ENCODE measurements around the gene MYOM3.
A peak's percentile ranks its signal among the peaks of the same experiment; 100 is the strongest.

MYOM3 gene

DNA sequence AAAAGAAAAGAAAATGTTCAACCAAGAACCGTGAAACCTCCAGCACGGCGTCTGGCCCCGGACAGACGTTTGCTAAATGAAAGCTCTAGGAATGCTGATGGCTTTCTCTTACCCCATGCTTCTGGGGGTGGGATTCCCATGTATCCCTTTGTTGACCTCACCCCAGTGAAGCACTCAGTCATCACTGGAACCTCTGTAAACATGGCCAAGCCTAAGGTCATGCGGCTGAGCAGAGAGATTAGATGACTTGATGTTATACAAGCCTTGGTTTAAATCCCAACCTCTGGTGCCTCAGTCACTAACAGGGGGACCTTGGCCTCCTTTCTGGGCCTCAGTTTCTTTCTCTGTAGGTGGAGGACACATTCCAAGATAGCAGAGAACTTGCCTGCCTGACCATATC is 2.8 kb upstream of the MYOM3 start:
- no peak for DNase-seq (ENCODE audit: low read depth)

DNA sequence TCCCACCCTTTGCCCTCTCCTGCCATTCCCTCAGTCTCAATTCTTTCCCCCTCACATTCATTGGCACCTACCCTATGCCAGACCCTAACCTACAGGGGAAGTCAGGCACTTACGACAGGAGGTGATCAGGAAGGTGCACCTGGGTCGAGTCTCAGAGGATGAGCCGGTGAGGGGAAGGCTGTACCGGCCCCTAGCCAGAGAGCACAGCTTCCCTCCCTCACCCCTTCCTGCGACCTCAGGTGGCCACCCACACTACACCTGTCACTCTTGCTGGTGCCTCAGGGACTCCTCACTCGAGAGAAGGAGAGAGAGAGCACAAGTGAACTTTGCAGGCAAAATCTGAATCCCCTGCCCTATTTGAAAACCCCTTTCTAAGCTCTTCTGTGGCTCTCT is 1.7 kb upstream of the MYOM3 start:
- no peak for DNase-seq (ENCODE audit: low read depth)

DNA sequence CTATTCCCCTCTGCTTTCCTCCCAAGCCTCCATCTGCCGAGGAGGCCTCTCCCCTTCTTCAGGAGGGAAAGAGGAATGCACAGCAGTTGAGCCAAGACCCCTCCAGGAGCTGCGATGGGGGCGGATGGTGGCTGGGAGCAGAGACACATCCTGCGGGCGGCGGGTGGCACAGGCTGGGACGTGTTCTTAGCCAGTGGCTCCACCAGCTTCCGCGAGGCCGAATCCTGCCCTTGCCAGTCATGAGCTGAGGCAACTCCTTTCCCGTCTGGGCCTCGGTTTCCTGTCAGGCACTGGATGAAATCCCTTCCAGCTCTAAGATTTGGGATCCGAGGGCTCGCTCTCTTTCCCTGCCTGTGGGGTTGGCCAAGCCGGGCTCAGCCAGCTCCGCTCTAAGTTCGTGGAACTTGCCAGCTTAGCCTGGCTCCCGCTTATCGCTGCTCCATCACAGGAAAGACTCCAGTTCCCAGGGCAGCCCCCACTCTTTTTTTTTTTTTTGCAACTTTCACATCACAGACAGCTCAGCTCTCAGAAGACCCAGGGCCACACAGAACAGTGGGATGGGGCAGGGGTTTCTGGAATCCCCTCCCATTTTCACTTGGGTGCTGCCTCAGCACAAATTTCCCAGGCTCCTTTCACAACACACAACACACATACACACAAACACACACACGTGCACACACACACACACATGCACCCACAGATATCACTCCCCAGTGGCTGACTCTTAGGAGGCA is 506 bp downstream of the MYOM3 start:
- no peak for DNase-seq (ENCODE audit: low read depth)

DNA sequence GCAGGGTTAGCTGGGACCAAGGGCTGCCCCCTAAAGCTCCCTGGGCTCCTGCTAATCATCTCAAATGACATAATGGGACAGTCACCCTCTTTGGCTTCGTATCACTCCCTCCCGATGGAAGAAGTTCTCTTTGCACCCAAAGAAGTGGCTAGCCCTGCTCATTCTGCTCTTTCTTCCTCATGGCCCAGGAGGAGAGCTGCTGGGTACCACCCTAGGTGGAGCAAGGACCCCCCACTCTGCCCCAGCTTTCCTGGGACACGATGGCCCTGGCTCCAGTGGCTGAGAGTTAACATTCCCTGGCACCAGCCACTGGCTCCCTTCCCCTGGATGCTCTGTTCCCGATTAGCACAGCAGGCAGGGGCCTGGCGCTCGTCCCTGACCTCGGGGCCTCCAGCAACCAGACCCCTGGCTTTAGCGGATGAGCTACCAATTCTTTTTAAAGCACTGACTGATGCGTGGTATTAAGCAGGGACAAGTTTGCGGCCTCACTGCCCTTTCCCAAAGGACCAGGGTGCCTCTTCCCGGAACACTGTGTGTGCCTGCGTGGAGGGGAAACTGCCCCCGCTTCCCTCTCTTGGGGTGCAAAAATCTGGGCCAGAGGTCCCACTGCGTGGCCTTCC is 1.2 kb downstream of the MYOM3 start:
- no peak for DNase-seq (ENCODE audit: low read depth)

DNA sequence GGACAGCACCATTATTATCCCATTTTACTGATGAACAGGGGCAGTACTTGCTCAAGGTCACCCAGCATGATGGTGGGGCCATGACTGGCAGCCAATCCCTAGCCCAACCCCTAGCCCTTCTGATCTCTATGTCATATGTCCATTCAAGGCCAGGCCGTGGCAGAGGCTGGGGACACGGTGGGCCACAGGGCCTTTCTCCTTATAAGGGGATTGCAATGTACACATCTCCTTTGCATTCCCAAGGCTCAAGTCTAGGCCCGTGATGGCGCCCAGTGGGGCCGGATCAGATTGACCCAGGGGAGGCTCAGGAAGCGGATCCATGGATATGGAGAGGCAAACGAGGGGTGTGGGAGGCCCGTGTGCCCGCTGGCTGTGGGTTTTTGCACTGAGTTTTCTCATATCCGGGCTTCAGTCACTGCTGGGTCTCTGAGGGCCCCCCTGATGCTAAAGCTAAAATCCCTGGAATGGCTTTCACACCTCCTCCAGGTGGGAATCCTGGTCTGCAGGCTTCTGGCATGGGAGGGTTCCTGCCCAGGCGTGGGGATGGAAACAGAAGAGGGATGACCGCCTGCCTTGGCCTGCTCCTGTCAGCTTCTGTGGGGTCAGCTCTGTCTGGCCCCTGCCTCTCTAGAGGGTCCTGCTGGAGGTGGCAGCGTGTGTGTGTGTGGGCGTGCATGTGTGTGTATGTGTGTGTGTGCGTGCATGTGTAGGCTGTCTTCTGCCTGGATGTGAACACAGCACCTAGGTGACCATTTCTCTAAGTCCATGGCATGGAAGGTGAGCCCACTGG is 2.1 kb downstream of the MYOM3 start:
- DNase-seq (ENCODE audit: low read depth): no peak

DNA sequence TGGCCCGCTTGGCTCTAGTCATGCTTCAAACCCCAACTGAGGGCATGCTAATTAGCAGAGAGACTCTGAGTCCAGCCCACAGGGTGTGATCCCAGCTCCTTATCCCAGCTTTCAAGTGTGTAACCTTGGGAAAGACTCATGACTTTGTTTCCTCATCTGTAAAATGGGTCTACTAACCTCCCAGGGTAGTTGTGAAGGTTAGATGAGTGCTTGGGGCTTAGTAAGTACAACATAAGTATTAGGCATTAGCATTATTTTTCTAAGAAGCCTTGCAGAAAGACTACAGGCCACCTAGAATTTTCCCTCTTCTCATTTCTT is 2.8 kb downstream of the MYOM3 start:
- no peak for DNase-seq (ENCODE audit: low read depth)

DNA sequence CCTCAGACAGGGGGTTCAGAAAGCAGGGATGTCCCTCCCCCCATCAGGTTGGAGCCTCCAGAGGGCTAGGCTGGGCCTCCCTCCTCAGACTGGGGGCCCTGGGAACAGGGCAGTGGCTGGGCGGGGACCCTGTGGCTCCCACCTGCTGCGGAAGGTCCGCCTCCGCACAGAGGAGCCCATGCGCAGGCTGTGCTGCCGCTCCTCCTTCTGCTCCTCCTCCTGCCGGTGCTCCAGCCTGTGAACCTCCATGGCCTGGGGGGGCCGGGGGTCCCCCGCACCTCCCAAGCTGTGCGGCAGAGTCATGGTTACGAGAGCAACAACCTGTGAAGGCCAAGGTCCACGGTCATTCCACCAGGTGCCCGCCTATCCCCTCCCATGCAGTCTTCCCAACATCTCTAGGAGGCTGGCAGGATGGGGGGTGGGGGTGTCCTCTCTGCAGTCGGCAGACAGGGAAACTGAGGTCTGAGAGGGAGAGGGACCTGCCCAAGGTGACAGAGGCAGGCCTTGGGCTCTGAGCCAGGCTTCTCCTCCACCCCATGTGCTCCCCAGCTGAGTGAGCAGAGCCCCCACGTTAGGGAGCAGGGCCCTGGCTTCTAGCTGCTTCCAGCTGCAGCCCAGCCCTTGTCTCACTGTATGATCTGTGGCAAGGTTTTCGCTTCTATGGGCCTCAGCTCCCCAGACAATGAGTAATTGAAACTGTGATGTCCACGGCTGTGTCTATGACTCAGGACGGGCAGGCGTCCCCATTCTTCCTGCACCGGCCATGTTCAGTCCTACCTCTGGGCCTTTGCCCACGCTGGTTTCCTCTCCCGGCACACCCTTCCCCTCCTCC is 3.4 kb downstream of the MYOM3 start:
- peak; percentile 90 for DNase-seq (ENCODE audit: low read depth)

DNA sequence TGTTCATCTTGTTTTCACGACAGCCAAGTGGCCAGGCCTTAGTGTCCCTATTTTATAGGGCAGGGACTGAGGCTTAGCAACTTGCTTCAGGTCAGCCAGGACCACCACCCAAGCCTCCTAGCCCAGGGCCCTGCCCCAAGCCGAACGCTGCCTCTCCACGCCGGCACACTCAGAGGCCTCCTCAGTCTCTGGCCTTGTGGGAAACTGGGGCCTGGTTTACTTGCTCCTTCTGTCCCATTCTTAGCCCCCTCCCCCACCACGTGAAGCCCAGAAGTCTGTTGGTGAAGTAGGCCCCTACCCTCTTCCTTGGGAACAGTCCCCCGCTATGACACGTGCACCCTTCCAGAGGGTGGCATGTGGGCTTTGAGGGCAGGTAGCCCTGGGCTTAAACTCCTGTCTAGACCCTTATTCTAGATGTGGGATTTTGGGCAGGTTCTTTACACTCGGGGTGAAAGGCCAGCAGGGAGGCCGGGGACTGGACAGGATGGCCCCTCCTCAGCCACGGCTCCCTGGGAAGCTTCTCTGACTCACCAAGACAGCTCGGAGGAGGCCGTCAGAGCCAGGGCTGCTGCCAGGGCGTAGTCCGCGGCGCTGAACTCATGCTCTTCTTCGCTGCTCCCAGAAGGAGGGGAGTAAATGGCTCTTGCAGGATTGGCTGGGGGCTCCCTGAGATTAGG is 4.3 kb downstream of the MYOM3 start:
- peak; percentile 76 for DNase-seq (ENCODE audit: low read depth)

DNA sequence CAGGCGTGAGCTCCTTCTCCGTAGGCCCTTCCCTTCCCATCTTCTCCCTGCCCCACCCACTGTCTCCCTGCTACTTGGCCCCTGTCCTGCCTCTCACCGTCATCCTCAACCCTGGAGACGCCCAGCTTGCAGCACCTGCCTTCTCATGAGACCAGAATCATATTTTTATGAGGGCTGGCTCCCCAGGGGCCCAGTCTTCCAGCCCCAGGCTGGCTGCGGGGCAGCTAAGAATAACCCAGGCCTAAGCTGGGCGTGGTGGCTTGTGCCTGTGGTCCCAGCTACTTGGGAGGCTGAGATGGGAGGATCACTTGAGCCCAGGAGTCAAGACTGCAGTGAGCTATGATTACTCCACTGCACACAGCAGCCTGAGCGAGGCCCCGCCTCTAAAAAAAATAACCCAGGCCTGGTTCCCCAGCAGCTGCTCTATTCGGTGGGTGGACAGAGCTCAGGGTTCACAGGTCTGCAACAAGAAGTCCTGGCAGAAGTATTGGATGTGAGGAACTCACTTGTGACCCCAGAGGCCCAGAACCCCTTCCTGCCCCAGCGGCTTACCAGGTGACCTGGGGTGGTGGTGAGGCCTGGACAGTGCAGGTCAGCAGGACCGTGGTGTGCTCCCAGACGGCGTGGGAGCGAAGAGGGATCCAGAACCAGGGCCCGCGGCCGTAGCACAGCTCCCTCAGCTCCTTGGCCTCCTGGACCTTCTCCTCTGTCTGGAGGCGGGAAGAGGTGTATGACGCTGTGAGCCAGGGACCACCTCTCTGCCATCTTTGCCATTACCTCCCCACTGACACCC is 6.4 kb downstream of the MYOM3 start:
- DNase-seq (ENCODE audit: low read depth): no peak

DNA sequence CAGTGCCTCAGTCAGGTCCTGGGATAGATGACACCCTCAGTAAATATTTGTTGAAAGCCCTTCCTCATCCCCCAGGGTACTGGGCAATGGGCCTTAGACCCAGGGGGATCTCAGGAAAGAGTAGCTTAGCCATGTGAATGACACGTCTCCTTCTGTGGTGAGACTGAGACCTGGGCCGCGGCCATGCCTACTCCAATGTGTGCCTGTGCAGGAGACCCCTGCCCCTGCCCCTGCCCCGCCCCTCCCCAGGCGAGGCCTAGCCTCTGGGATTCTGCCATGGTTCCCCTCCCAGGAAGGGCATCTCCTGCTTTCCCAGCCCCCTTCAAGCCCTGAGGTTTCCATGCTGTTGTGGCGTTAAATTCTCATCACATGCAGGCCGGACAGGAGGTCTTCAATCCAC is 7.1 kb downstream of the MYOM3 start:
- no peak for DNase-seq (ENCODE audit: low read depth)

DNA sequence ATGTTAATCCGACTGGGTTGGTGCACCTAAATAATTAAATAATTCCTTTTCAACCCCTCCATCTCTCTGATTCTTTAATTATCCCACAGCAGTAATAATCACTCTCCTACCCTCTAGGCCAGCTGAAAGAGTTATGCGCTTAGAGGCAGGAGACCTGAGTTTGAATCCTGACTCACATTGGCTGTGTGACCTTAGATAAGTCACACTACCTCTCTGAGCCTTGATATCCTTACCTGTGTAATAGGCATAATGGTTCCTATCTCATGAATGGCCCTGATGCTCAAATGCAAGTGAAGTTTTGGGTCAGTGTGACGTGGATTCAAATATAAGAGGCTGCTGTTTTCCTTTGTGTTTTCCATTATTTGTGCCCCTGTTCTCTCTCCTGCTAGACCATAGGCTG is 8.1 kb downstream of the MYOM3 start:
- no peak for DNase-seq (ENCODE audit: low read depth)

DNA sequence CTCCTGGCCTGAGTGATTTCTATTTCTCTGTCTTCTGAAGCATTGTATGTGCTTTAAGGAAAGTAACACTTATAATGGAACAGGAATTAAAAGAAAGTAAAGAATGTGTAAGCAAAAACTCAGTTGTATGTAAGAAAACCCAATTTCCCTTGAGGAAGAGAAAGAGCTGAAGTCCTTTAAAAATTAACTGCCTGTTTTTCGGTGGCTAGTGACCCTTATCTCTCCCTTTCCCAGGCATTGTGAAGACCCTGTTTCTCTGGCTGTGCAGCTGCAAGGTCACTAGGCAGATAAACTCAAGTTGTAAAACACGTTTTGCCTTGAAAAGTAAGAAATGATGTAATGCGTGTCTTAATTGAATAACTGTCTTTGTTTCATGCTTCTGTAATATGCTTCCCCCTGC is 8.5 kb downstream of the MYOM3 start:
- DNase-seq (ENCODE audit: low read depth): no peak

DNA sequence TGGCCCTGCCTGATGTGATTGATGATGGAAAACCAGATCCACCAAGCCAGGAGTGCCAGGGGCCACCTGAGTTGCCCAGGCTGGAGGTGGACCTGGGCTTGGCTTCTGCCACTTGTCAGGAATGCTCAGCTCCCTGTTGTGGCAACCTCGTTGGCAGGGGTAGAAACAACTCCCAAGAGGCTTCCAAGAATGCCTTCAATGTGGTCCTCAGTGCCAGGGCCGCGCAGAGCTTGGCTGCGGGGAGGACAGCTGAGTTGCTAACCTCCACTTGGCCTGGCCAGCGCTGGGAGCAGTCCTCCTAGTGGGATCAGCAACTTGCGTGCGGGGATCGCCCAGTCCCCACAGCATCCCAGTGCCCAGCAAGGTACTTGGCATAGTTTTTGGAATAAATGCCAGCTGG is 9.0 kb downstream of the MYOM3 start:
- DNase-seq (ENCODE audit: low read depth): no peak

DNA sequence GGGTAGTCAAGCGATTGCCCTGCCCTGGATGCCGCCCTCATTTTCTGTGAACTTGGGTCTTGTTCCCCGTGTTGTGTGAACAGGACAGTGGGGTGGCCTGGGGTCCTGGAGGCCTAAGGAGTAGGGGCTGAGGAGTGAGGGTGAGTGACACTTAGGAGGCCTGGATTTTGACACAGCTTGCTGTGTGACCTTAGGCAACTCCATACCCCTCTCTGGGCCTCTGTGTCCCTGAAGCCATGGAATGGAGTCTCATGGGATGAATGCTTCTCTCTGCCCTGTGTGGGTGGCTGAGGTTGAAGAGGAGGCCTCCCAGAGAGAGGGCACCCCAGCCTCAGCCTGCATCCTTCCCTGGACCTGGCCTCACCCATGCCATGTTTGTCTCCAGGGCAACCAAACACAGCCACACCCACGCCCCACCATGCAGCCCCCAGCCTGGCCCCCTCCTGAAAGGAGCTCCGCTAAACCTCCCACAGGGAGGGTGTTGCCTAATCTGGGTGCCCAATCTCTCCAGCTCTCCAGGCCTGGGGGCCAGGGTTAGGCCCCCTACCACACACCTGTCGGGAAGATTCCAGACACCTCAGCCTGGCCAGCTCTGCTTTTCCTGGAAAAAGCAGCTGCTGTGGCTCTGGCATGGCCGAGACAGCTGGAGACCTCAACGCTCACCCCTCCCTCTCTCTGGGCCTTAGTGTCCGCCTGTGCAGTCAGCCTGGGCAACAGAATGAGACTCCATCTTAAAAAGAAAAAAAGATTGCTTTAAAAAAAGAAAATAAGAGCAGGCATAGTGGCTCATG is 9.9 kb downstream of the MYOM3 start:
- no peak for DNase-seq (ENCODE audit: low read depth)

DNA sequence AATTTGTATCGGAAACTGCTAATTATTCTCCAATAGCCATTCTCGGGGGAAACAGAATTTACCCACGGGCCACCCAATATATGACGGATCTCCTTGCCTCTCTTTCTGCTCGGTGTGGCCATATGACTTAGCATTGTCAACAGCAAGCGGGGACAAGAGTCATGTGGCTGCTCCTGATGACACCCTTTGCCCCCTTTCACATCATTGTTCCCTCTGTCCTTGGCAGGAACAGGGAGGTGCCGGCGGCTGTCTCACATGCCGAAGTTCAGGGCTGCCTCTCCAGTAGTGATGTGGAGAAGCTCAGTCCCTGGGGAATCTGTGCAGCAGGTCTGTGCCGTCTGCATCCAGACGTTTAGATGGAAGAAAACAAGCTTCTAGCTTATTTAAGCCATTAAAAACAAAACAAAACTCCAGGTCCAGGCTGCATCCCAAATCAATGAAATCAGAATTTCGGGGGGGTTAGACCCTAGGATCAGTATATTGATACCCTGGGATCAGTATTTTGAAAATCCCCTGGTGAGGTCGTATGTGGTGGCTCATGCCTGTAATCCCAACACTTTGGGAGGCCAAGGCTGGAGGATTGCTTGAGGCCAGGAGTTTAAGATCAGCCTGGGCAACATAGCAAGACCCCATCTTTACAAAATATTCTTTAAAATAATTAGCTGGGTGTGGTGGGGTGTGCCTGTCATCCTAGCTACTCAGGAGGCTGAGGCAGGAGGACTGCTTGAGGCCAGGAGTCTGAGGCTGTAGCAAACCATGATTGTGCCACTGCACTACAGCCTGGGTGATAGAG is 10.8 kb downstream of the MYOM3 start:
- DNase-seq (ENCODE audit: low read depth): no peak

DNA sequence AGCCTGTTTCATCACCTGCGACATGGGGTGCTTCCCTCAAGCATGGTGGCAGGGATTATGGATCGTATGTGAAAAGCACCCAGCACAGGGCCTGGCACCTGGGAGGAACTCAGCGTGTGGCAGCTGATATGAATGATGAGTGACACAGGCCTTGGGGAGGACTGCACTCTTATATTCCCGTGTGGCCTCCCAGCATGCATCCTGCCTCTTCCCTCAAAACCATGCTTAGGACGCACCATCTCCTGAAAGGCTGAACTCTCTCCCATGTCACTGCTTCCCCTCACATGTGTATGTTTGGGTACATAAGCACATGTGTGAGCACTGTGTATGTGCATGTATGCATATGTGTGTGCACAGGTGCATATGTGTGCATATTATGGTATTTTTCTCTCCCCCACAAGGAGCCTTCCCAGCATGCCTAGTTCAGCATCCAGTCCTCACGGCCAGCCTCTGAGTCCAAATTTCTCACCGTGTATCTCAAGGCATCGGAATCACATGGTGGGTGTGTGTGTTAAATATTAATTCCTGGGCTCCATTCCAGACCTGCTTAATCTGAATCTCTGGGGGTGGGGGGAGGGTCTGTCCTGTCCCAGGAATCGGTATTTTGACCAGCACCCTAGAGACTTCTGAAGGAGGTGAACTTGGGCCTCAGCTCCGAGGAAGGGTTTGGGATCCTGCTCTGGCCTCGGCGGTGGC is 12.8 kb downstream of the MYOM3 start:
- DNase-seq (ENCODE audit: low read depth): no peak

DNA sequence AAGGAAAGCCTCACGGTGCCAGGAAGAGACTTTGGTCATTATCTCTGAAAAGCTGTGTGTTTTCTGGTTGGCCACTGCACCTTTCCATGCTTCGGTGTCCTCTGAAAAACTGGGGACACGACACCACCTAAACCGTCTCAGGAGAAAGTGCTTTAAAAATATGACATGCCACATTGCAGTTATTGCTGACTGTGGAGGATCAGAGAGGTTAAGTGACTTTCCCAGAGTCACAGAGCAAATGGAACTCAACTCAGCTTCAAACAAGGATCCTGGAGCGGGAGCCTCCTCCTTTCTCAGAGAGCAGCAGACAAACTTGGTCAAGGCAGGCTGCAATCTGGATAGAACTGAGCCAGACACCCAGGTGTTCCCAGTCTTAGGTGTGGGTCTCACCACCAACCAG is 13.8 kb downstream of the MYOM3 start:
- no peak for DNase-seq (ENCODE audit: low read depth)

DNA sequence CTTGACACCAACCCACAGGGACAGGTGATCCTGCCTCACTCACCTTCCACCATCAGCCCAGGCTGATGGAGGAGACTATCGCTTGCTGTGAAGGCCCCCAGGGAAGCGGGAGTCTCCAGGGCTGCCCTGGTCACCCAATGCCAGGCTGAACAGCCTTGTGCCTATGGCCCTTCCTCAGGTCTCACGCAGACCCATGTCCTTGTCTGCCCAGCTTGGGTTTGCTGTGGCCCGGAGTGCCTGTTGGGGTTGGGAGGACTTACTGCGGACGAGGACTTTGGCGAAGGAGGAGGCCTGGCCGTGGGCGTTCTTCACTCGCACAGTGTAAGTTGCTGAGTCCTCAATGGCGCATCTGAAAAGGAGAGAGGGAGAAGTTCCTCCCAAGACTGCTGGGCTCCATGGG is 14.3 kb downstream of the MYOM3 start:
- DNase-seq (ENCODE audit: low read depth): no peak

DNA sequence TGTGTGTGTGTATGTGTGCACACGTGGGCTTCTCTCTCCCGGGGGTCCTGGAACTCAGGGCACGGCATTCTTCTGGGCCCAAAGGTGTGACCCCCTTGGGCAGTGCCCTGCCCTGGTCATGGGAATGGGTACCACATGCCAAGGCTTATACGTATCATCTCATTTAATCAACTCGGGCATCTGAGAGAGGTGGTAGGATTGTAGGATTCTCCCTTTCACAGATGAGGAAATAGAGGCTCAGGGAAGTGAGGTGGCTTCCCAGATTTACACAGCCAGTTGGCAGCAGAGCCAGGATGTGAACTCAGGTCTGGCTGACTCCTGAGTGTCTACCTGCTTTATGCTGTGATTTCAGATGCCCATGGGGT is 15.2 kb downstream of the MYOM3 start:
- DNase-seq (ENCODE audit: low read depth): no peak

All from ELR (cell line).